ENCODE data around the gene TTC21B.
"Not testable (repeated sequence)": the region's sequence is repeated elsewhere in the genome, so short reads cannot be mapped to it uniquely, and the experiment has no call there.

TTC21B gene

DNA sequence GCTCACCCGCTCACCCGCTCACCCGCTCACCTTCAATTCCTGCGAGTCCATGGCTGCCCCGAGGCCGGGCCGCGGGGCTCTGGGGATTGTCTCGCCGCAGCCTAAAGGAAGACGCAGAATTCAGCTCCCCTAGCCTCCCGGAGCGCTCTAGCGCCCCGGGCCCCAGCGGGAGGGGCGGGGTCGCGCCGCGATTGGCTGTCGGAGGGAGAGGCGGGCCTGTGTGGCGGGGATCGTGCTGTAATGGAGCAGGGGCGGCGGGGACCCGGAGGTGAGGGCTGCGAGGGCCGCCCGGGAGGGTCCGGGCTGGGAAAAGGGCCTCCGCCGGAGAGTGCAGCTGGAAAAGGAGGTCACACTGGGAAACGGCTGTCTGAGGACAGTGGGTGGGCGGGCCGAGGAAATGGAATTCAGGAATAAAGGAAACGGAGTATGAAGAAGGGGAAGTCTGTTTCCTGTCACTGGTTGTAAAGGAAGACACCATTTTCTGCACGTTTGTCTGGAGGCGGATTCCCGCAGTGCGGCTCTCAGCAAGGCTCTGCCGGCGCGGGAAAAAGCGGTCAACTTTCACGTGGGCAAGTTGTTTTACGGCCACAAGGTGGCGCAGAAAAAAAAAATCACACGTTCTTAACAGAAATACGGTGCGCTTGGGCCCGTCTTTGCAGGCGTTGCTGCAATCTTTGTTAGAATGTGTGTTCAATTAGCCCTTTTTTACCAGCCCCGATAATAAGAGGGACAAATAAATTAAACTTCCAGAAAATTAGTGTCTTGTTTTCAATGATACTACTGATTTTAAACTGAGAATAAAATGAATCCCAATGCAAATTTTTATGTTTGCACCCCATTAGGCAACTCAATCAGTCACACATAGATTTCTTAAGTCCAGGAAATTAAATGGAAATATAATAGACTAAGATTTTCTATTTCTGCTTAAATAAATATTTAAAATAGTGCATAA is at the start of gene TTC21B:
Gene TTC21B (minus strand): TSS at position 122 of the 952 bp plus-strand sequence. CDS start 71 bp downstream, at position 51.
- peak; percentile 90 for DNase-seq (ENCODE audit: low read depth, low spot score)

DNA sequence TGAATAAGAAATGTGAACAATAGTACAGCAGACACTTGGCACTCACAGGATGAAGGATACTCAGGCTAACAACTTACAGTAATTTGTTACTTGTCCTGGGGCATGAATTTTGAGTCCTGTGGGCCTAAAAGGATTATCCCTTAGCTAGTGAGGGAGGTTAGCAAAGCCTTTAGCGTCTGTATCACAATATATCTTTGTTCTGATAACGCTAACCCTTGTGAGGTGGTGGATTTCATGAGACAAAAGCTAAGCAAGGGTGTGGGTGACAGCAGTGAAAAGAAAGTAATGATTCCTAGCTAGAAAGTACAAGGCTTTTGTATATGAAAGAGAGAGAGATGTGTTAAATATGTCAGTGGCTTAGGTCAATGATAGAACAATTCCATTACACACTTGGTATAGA is 46.8 kb upstream of the TTC21B start:
- no peak for DNase-seq (ENCODE audit: low read depth, low spot score)

DNA sequence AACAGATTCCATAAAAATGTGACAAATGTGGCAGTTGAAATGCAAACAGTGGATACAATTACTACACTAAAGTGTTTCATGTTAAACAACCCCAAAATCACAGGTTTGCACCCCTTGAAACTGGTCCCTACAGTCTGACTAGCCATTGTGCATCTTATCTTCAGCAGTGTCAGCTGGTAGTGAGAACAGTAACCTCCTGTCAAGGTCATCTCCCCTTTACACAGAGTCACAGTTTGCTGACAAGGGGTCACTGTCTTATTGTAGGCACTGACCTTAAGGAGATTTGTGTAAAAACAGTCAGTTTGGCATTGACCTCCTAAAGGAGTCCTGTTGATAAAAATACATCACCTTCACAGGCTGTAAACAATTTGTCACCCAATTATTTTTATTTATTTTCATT is 37.3 kb upstream of the TTC21B start:
- no peak for DNase-seq (ENCODE audit: low read depth, low spot score)

DNA sequence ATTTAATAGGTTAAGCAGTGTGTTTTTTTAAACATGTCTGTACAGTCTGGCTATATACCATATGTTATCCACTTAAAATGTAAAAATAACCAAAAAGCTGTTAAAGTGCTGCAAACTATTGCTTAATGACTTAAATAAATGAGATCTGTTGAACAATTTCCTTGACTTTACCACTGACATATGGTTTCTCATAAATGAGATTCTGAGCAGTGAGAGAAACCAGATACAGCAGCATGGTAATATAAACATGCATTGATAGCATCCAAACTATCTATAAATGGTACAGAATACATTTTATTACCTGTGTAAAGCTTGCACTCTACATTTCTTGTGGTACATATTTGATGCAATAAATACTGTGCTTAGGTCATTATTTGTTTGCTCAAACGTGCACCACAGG is 36.3 kb upstream of the TTC21B start:
- DNase-seq (ENCODE audit: low read depth, low spot score), result no peak

DNA sequence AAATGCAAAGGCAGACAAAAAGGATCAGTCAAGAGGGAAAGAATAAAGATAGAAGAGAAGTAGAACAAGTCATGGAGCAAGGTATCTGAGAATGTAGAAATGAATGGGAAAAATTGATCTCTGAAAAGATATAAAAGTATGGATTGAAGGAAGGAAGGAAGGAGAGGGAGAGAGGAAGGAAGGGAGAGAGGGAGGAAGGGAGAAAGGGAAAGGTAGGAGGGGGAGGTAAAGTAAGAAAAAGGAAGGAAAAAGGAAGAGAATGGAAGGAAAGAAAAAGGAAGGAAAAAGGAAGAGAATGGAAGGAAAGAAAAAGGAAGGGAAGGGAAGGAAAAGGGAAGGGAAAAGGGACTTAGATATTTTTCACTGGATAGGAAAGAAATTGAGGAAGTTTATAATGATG is 31.5 kb upstream of the TTC21B start:
- DNase-seq (ENCODE audit: low read depth, low spot score), result no peak

DNA sequence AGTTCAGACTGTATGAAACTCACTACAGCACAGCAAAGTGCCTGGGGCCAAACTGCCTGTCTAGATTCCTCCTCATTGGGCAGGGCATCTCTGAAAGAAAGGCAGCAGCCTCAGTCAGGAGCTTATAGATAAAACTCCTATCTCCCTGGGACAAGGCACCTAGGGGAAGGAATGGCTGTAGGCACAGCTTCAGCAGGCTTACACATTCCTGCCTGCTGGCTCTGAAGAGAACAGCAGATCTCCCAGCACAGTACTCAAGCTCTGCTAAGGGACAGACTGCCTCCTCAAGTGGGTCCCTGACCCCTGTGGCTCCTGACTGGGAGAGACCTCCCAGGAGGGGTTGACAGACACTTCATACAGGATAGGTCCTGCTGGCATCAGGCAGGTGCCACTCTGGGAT is 18.6 kb upstream of the TTC21B start:
- DNase-seq (ENCODE audit: low read depth, low spot score), result not testable (repeated sequence)

DNA sequence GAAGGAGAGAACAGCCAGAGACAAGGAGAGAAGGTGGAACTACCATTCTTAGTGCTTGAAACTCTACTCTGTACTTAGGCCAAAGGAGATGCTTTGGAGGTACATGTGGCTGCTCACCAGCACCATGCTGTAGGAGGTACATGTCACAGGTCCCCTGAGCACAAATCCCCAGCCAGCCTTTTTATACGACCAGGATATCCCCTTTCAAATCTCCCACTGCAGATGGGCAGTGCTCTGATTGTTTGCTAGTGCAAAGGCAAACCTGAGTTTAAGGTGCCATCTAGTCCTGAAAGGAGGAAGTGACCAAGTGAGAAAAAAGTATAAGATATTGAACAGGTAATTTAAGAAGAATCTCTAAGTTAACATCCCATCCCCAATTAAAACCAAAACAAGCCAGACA is 17.1 kb upstream of the TTC21B start:
- no peak for DNase-seq (ENCODE audit: low read depth, low spot score)

DNA sequence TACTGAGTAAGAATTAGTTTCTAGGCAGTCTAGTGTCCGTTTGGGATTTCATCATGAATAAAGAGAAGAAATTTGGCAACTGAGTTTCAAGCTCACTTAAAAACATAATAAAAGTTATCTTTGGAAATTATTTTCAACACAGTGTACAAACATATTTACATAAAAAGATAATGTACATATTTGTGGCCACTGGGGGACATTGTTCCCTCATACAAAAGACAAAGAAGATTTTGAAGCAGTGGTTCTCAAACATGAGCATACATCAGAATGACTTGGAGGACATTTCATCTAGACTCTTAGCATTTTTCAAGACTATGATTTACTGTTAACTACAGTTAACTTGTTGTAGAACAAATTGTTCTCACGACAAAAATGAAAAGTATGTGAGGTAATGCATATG is 15.7 kb upstream of the TTC21B start:
- no peak for DNase-seq (ENCODE audit: low read depth, low spot score)

DNA sequence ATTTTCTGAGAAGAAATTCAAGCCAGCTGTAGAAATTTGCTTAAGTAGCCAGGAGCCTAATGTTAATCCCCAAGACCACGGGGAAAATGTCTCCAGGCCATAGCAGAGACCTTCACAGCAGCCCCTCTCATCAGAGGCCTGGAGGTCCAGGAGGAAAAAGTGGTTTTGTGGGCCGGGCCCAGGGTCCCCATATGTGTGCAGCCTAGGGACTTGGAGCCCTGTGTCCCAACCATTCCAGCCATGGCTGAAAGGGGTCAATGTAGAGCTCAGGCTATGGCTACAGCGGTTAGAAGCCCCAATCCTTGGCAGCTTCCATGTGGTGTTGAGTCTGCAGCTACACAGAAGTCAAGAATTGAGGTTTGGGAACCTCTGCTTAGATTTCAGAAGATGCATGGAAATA is 14.2 kb upstream of the TTC21B start:
- no peak for DNase-seq (ENCODE audit: low read depth, low spot score)

DNA sequence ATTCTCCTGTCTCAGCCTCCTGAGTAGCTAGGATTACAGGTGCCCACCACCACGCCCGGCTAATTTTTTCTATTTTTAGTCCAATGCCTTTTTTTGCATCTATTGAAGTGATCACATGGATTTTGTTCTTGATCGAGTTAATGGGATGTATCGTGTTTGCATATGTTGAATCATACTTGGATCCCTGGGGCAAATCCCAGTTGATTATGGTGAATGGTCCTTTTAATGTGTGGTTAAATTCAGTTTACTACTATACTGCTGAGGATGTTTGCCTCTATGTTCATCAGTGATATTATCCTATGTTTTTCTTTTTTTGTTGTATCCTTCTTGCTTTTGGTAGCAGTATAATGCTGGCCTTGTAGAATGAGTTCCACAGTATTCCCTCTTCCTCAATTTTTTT is 8.2 kb upstream of the TTC21B start:
- DNase-seq (ENCODE audit: low read depth, low spot score), result no peak

DNA sequence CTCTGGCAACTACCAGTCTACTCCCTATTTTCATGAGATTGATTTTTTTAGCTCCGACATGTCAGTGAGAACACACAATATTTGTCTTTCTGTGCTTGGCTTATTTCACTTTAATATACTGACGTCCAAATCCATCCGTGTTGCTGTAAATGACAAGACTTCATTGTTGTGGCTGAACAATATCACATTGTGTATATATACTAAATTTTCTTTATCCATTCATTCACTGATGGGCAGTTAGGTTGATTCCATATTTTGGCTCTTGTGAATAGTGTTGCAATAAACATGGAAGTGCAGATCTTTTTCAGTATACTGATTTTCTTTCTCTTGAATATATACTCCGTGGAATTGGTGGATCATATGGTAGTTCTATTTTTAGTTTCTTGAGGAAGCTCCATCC is 5.8 kb upstream of the TTC21B start:
- DNase-seq (ENCODE audit: low read depth, low spot score), result no peak

DNA sequence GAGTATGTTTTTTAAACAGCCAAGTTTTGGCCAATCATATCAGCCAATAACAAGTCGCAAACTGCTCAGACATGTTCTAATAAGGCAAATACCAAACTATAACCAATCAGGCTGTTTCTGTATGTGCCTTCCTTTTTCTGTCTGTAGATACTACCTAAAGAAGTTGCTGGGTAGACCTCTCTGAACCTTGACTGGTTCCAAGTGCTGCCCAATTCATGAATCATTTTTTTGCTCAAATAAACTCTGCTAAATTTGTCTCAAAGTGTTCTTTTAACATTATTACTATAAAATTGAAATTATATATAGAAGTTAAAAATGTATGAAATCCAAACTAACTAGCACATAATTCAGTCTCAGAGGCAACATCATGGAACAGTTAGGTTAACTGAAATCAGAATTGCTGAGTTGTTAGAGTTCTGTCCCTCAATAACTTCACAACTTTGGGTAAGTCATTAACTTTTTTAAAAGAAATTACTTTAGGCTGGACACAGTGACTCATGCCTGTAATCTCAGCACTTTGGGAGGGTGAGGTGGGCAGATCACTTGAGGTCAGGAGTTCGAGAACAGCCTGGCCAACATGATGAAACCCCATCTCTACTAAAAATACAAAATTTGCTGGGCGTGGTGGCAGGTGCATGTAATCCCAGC is 4.9 kb upstream of the TTC21B start:
- no peak for DNase-seq (ENCODE audit: low read depth, low spot score)

DNA sequence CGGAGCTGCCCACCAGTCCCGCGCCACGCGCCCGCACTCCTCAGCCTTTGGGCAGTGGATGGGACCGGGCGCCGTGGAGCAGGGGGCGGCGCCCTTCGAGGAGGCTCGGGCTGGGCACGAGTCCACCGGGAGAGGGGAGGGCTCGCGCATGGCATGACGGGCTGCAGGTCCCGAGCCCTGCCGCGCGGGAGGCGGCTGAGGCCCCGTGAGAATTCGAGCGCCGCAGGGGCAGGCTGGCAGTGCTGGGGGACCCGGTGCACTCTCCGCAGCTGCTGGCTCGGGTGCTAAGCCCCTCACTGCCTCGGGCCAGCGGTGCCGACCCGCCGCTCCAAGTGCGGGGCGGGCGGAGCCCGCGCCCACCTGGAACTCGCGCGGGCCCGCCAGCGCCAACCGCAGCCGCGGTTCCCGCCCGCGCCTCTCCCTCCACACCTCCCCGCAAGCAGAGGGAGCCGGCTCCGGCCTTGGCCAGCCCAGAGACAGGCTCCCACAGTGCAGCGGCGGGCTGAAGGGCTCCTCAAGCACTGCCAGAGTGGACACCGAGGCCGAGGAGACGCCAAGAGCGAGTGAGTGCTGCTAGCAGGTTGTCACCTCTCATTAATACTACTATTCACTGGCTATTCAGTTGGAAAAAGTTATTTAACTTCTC is 3.6 kb upstream of the TTC21B start:
- DNase-seq (ENCODE audit: low read depth, low spot score), result no peak

DNA sequence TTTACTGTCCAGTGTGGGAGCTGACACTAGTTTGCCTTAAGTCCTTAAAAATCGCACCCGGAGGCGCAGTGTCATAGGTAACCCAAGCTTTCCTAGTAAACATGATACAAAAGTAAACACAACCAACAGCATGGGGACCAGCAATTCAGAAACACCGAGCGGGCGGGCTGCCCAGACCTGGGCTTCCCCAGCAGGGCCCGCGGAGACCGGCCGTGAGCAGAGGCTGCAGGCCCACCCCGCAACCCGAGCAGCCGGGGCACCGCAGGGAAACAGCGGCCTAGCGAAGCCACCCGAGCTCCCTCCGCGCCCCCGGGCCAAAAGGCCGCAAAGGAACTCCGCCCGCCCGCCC is 296 bp downstream of the TTC21B start:
- DNase-seq (ENCODE audit: low read depth, low spot score), result no peak

DNA sequence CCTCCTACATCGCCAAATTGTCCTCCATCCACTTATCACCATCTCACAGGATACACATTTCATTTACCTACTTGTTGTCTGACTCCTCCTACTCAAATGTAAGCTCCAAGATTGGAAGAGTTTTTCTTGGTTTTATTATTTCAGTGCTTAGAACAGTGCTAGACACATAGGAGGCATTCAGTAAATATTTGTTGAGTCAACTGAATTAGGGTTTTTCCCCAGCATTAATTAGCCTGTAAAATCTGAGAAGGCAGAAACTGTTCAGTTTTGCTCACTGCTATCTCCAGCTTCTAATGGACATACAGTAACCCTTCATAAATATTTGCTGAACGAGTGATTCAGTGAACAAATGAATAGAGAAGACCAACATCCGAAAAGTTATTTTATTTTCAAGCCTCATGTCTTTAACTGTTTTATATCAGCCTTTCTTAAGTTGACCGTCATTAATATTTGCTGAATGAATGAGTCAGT is 800 bp downstream of the TTC21B start:
- no peak for DNase-seq (ENCODE audit: low read depth, low spot score)

DNA sequence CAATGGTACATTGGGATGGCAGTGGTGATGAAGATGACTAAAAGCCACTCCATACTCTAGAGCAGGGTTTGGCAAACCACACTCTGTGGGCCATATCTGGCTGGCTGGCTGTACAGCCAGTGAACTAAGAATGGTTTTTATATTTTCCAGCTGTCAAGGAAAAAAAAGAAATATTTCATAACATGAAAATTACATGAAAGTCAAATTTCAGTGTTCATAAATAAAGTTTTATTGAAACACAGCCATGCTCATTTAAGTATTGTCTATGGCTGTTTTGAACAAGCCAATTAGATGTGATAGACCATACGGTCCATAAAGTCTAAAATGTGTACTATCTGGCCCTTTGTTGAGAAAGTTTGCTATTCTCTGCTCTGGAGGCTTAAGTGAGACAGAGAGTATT is 1.5 kb downstream of the TTC21B start:
- DNase-seq (ENCODE audit: low read depth, low spot score), result no peak

DNA sequence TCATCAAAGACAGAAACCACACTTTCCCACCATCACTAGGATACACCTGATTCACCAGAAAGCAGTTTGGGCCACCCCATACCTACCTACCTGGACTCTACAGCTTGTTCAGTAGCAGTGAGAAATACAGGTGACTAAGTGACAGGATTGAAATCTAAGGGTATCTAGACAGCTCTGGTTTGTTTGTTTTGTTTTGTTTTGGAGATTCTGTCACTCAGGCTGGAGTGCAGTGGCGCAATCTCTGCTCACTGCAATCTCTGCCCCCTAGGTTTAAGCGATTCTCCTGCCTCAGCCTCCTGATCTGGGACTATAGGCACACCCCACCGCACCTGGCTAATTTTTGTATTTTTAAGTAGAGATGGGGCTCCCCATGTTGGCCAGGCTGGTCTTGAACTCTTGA is 3.1 kb downstream of the TTC21B start:
- DNase-seq (ENCODE audit: low read depth, low spot score), result no peak

DNA sequence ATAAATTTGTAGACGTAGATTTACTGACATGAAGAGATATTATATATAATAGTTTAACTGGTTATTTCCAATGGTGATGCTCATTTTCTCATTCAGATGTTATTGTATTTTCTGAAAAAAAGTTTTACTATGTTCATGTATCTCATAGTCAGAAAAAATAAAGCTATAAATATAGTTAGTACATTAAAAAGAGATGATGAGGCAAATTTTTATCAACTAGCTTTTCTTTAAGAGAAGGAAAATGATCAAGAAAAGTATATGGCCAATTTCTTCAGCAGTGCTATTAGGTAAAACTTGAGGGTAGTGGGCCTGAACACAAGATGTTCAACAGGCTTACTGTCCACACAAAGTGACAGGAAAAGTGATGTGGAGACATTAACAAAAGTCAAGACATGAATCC is 11.7 kb downstream of the TTC21B start:
- DNase-seq (ENCODE audit: low read depth, low spot score), result no peak

DNA sequence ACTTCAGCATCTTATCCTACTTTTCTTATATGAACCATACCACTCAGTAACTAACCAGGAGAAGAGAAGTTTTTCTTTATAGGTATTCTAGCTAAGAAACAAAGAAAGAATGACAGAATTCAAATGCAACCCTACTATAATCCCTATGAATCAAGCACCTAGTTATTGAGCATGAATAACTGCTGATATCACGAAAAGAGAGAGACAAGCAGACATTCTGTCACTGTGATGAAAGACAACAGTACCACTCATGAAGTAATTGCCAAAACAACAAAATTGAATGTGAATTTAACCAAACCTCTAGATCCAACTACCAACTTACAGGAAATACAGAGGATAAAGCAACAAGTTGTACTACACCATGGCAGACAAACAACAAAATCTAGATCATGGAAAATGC is 15.3 kb downstream of the TTC21B start:
- DNase-seq (ENCODE audit: low read depth, low spot score), result no peak

DNA sequence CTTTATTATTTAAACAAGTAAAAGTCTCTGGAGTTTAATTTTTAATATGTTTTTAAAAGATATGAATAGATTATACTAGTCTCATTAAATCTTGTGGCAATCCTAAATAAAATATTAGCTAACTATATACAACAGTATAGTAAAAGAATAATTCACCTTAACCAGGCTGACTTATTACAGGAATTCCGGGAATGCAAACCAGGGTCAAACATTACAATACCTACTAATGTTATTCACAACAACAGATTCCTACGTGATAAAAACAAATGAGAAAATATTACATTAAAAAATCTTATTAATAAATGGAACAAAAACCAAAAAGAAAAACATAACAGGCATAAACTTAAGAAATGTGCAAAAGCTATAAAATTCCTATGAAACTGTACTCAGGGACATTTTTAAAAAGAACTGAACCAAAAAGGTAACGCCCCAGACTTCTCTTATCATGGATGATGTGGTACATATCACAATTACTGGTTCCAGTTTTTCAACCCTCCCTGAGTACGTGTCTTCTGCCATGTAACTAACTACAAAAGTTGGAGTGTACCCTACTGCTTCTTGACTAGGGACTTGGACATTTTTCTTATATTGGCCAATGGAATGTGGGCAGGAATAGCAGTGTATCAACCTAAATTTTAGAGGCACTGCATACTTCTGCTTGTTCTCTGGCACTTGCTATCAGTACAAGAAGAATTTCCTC is 20.2 kb downstream of the TTC21B start:
- DNase-seq (ENCODE audit: low read depth, low spot score), result no peak

DNA sequence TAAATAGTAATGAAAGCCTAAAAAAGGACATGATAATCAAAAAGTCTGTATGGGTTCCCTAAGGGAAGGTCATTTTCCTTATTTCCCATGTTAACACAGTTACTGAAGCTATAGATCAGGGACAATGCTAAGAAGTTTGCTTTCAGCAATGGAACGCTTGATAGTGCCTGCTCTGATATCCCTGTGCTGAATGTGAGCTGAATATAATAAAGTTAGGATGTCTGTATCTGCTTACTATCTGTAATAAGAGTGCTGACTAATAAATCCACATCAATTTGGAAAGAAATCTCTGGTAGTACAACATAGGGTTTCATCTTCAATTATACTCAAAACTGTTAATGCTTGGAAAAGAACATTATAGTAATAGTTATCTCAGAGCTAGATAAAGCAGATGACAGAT is 25.8 kb downstream of the TTC21B start:
- no peak for DNase-seq (ENCODE audit: low read depth, low spot score)

DNA sequence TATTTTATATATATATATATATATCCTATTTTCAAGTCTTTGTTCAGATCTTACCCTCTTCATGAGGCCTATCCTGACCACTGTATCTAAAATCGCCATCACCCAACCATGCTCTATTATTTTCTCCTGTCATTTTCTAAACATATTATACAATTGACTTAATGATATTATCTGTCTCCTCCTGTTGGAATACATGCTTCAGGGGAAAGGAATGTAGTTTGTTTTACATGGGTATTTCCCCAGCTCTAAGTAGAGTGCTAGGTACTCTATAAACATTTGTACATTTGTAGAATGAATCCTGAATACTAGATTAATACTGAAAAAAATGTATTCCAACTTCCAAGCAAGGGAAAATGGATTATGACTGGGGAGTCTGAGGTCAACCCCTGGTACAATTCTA is 26.2 kb downstream of the TTC21B start:
- DNase-seq (ENCODE audit: low read depth, low spot score), result no peak
